ENCODE data around the gene HBM.

HBM gene

DNA sequence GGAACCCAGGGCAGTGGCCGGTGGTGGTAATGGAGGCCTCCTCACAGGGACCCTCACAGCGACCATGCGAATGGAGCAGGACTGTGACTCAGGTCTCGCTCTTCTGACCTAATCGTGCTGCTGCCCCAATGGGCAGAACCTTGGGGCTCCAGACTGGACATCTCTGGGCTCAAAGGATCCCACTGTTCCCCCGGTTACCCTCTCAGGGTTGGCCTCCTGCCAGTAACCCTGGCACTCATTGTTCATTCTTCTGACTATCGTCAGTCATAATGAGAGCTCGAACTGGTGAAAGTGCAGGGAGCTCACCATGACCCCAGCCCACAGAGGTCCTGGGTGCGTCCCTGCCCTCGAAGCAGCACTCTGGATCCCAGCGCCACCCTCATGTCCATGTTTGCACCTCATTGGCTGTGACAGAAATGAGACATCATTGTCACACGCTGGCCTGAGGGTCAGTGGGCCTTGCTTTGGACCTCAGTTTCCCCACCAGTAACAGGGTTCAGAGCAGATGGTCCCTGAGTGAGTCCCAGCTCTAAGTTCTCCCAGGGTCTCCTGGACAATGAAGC is 23.3 kb upstream of the HBM start:
- Mint-ChIP-seq H3K27me3 (ENCODE audit: low read depth, poor library complexity) (peaks cover 61% of the 10 kb centered on the region), H3K9me3 (peaks cover 11% of the 10 kb centered on the region), H3K27ac (no peak overlapping the region), H3K4me3 (no peak overlapping the region), H3K4me1 (peaks cover 12% of the 10 kb centered on the region), H3K36me3 (ENCODE audit: low read depth) (no peaks in the 10 kb centered on the region)
- DNase-seq, result no peak
- TF ChIP-seq, protein P1, sequence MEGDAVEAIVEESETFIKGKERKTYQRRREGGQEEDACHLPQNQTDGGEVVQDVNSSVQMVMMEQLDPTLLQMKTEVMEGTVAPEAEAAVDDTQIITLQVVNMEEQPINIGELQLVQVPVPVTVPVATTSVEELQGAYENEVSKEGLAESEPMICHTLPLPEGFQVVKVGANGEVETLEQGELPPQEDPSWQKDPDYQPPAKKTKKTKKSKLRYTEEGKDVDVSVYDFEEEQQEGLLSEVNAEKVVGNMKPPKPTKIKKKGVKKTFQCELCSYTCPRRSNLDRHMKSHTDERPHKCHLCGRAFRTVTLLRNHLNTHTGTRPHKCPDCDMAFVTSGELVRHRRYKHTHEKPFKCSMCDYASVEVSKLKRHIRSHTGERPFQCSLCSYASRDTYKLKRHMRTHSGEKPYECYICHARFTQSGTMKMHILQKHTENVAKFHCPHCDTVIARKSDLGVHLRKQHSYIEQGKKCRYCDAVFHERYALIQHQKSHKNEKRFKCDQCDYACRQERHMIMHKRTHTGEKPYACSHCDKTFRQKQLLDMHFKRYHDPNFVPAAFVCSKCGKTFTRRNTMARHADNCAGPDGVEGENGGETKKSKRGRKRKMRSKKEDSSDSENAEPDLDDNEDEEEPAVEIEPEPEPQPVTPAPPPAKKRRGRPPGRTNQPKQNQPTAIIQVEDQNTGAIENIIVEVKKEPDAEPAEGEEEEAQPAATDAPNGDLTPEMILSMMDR (IDR thresholded peaks at IDR 0.05), result no peak

DNA sequence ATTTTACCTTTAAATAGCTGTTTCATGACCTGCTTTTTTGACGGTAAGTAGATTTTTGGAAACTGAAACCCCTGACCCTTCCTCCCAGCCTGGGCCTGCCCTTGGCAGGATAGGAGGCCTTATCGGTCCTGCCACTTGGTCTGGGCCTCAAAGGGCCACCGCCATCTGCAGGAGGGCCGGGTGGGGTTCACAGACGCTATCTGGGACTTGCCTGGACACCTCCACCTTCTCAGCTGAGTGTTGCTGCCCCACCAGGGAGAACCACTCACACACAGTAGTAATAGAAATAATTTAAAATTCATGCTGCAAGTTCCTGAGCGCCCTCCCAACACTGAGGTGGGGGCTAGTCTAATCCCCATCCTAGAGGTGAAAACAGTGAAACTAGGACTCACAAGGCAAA is 22.7 kb upstream of the HBM start:
- H3K4me1 Mint-ChIP-seq, result peaks cover 12% of the 10 kb centered on the region
- no peak for DNase-seq
- H3K36me3 Mint-ChIP-seq (ENCODE audit: low read depth), result no peaks in the 10 kb centered on the region
- peaks cover 62% of the 10 kb centered on the region for H3K27me3 Mint-ChIP-seq (ENCODE audit: low read depth, poor library complexity)
- no peak overlapping the region for H3K27ac Mint-ChIP-seq
- TF ChIP-seq, protein P1 (IDR thresholded peaks at IDR 0.05), result no peak
- no peak overlapping the region for H3K4me3 Mint-ChIP-seq
- H3K9me3 Mint-ChIP-seq, result peaks cover 11% of the 10 kb centered on the region

DNA sequence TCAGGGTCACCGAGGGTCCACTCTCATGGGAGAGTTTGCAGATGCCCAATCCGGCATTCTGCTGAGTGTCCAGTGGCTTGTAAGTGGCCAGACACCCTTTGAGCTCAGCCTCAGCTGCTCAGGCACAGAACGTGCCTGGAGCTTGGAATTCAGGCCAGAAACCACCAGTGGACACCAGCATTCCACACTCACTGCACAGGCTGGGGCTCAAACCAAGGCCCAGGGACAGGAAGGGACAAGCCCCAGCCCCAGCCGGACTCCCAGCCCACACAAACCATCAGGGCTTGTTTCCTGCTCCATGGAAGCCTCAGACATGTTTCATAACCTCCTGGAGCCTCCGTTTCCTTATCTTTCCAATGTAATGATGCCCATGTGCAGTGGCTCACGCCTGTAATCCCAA is 22.3 kb upstream of the HBM start:
- Mint-ChIP-seq H3K4me1 (peaks cover 12% of the 10 kb centered on the region), H3K4me3 (no peak overlapping the region), H3K9me3 (peaks cover 11% of the 10 kb centered on the region), H3K27me3 (ENCODE audit: low read depth, poor library complexity) (peaks cover 66% of the 10 kb centered on the region), H3K27ac (peak overlapping the region; percentile 52), H3K36me3 (ENCODE audit: low read depth) (no peaks in the 10 kb centered on the region)
- TF ChIP-seq, protein P1 (IDR thresholded peaks at IDR 0.05), result no peak
- no peak for DNase-seq

DNA sequence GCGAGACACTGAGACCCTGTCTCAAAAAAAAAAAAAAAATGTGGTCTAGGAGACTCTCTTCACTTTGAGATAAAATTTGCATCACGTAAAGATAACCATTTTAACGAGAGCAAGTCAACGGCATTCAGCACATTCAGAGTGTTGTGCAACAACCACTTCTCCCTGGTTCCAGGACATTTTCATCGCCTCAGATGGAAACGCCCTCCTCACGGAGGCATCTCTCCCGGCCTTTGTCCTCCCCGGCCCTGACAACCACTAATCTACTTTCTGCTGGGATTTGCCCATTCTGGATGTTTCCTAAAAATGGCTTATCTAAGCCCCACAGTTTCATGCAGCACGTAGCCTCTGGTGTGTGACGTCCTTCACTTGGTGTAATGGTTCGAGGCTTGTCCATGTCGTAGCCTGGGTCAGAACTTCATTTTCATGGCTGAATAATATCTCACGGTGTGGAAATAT is 21.0 kb upstream of the HBM start:
- Mint-ChIP-seq H3K27ac (no peak overlapping the region), H3K27me3 (ENCODE audit: low read depth, poor library complexity) (peaks cover 71% of the 10 kb centered on the region), H3K4me1 (peaks cover 17% of the 10 kb centered on the region), H3K9me3 (peaks cover 10% of the 10 kb centered on the region), H3K36me3 (ENCODE audit: low read depth) (no peaks in the 10 kb centered on the region), H3K4me3 (no peak overlapping the region)
- TF ChIP-seq, protein P1 (IDR thresholded peaks at IDR 0.05), result no peak
- DNase-seq, result no peak

DNA sequence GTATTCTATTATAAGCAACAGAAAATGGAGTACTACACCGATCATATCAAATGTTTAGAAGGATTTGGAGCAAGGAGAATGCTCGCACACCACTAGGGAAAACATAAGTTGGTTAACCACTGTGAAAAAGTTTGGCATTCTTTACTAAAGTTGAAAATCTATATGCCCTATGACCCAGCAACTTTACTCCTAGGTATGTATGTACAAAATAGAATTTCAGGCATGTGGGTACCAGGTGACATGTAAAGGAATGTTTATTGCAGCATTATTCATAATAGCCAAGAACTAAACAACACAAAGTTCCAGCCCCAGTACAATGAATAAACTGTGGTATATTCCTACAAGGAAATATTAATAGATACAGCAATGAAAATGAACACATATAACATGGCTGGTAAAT is 19.1 kb upstream of the HBM start:
- Mint-ChIP-seq H3K36me3 (ENCODE audit: low read depth) (no peaks in the 10 kb centered on the region), H3K4me3 (no peak overlapping the region), H3K4me1 (peaks cover 17% of the 10 kb centered on the region), H3K27me3 (ENCODE audit: low read depth, poor library complexity) (peaks cover 82% of the 10 kb centered on the region), H3K27ac (no peak overlapping the region), H3K9me3 (no peaks in the 10 kb centered on the region)
- TF ChIP-seq, protein P1 (IDR thresholded peaks at IDR 0.05), result no peak
- no peak for DNase-seq

DNA sequence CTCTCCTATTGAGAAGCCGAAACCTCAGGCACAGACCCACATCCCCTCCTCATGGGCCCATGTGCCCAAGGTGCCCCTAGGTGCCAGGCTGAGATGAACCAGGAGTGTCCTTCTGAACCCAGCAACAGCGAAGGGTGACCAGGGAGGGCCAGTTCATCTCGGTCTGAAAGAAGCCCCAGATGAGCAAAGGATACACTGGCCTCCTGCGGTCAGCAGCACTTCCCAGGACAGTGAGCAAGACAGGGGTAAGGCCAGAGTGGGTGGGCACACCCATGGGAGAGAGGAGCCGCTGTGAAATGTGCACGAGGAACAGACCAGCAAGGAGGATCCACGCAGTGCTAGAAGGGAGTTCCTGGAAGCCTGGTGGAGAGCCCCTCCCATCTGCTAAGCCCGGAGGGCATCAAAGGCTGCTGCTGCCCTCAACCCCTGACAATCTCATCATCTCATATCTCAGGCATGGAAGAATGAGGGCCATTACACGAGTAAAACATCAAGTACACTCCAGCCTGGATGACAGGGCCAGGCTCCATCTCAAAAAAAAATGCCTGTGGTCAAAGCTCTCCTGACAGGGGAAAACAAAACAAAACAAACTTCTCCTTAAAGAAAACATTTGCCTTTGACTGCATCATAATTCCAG is 16.6 kb upstream of the HBM start:
- Mint-ChIP-seq H3K27ac (no peak overlapping the region), H3K27me3 (ENCODE audit: low read depth, poor library complexity) (peaks cover 80% of the 10 kb centered on the region), H3K9me3 (no peaks in the 10 kb centered on the region), H3K4me1 (peaks cover 5% of the 10 kb centered on the region), H3K36me3 (ENCODE audit: low read depth) (no peaks in the 10 kb centered on the region), H3K4me3 (no peak overlapping the region)
- no peak for DNase-seq
- TF ChIP-seq, protein P1 (IDR thresholded peaks at IDR 0.05), result no peak
